Right ventricle myocardium inferior (tissue), 1 donor: ENCODE measurements around the gene HMCN1. TPM values are rescaled to one million over a fixed set of nuclear protein-coding genes. Genes with fewer than 3 reads are reported as not detected.

Experiments used
- ATAC-seq: fragments of 200-7000 bp; cut with Tn5 transposase; one replicate; pipeline ENCODE4 v1.9.1; 2020; ENCODE audit warnings: mild to moderate bottlenecking, moderate library complexity
- DNase-seq: peaks from one replicate; pipeline ENCODE4 v3.0.0; 2021; ENCODE audit errors: missing footprints
- intact Hi-C: fragments of 100-400 bp; cut with DNase I; formaldehyde crosslinking; loops from one replicate; pipeline ENCODE4 v1.11.0; 2022
- total RNA-seq: library from RNA; stranded (reverse); fragmentation: NEBNext Ultra II Directional; extraction: Animal tissue kit (Norgen Biotek cat#: 25700); gene quantifications from one replicate; pipeline ENCODE4 v1.2.1, GENCODE V29; 2021
- donor health status: DM: no; HTN: yes; CAD: no; lungs with severe emphysema.

The HMCN1 gene
- total RNA-seq, 1 donor from 2014 or later = 7.6 TPM

GRCh38 chr1:185835191-185835590 lies 101.0 kb downstream of the HMCN1 start:
- intact Hi-C loops = no loop called here
- DNase-seq = no peak
- no peak for ATAC-seq

- intact Hi-C loops = no loop called here
- DNase-seq = no peak
- no peak for ATAC-seq
Measured at GRCh38 chr1:185837711-185838110, 103.5 kb downstream of the HMCN1 start.

- intact Hi-C loops = no loop called here
- DNase-seq (no peak), ATAC-seq (no peak)
Measured at GRCh38 chr1:185838111-185838510, 103.9 kb downstream of the HMCN1 start.

GRCh38 chr1:185840880-185841279 lies 106.7 kb downstream of the HMCN1 start:
- intact Hi-C loops = no loop called here
- DNase-seq = no peak
- ATAC-seq = no peak

- DNase-seq = no peak
- intact Hi-C loops = no loop called here
- no peak for ATAC-seq
Measured at GRCh38 chr1:185843297-185843869, 109.2 kb downstream of the HMCN1 start.

GRCh38 chr1:185843986-185844385 lies 109.8 kb downstream of the HMCN1 start:
- DNase-seq (no peak), ATAC-seq (no peak)
- intact Hi-C loops = no loop called here

GRCh38 chr1:185846672-185847444 lies 112.7 kb downstream of the HMCN1 start:
- ATAC-seq (no peak), DNase-seq (no peak)
- intact Hi-C loops = no loop called here

- intact Hi-C loops = no loop called here
- ATAC-seq = no peak
- DNase-seq = no peak
Measured at GRCh38 chr1:185849014-185849413, 114.8 kb downstream of the HMCN1 start.

GRCh38 chr1:185850366-185850765 lies 116.2 kb downstream of the HMCN1 start:
- no peak for DNase-seq
- no peak for ATAC-seq
- intact Hi-C loops = no loop called here

GRCh38 chr1:185853739-185854138 lies 119.5 kb downstream of the HMCN1 start:
- ATAC-seq (no peak), DNase-seq (no peak)
- intact Hi-C loops = no loop called here

GRCh38 chr1:185856482-185856881 lies 122.3 kb downstream of the HMCN1 start:
- no peak for DNase-seq
- intact Hi-C loops = no loop called here
- no peak for ATAC-seq

GRCh38 chr1:185857442-185857841 lies 123.3 kb downstream of the HMCN1 start:
- intact Hi-C loops = no loop called here
- ATAC-seq (no peak), DNase-seq (no peak)

- intact Hi-C loops = no loop called here
- DNase-seq (no peak), ATAC-seq (no peak)
Measured at GRCh38 chr1:185860311-185860710, 126.1 kb downstream of the HMCN1 start.

- no peak for DNase-seq
- intact Hi-C loops = no loop called here
- no peak for ATAC-seq
Measured at GRCh38 chr1:185860859-185861258, 126.7 kb downstream of the HMCN1 start.

- ATAC-seq (no peak), DNase-seq (no peak)
- intact Hi-C loops = no loop called here
Measured at GRCh38 chr1:185861630-185862029, 127.4 kb downstream of the HMCN1 start.

GRCh38 chr1:185862235-185862634 lies 128.0 kb downstream of the HMCN1 start:
- DNase-seq (no peak), ATAC-seq (no peak)
- intact Hi-C loops = no loop called here

- no peak for ATAC-seq
- intact Hi-C loops = no loop called here
- DNase-seq = no peak
Measured at GRCh38 chr1:185864331-185864730, 130.1 kb downstream of the HMCN1 start.

GRCh38 chr1:185864889-185865517 lies 130.8 kb downstream of the HMCN1 start:
- intact Hi-C loops = no loop called here
- peak; percentile 77 for ATAC-seq
- DNase-seq = no peak

- ATAC-seq = peak; percentile 45
- intact Hi-C loops = no loop called here
- DNase-seq = no peak
Measured at GRCh38 chr1:185869590-185869989, 135.4 kb downstream of the HMCN1 start.

- ATAC-seq = no peak
- intact Hi-C loops = no loop called here
- DNase-seq = no peak
Measured at GRCh38 chr1:185871627-185872150, 137.5 kb downstream of the HMCN1 start.
